GM06990 (cell line): ENCODE data around the gene CPM.

ENCODE experiments used
- DNase-seq: peaks from one replicate; pipeline ENCODE4 v3.0.0-alpha.2; 2011; ENCODE audit not compliant: insufficient read length; ENCODE audit errors: extremely low read depth
- H3K27me3 ChIP-seq: replicated peaks from 2 replicates; pipeline ENCODE4 v1.6.0; 2011; ENCODE audit warnings: low read length; ENCODE audit not compliant: control insufficient read depth, insufficient read depth
- H3K36me3 ChIP-seq: 2 replicates; pipeline ENCODE4 v1.5.1; 2011; ENCODE audit warnings: low read length; ENCODE audit not compliant: control insufficient read depth, insufficient read depth
- H3K4me3 ChIP-seq: replicated peaks from 2 replicates; pipeline ENCODE4 v1.5.1; 2011; ENCODE audit warnings: low read depth, mild to moderate bottlenecking, control low read depth, low read length
- TF ChIP-seq, protein P1 (sequence below): IDR thresholded peaks from 2 replicates; pipeline ENCODE4 v1.5.1; 2011; ENCODE audit warnings: low read length, control low read depth, mild to moderate bottlenecking, inconsistent platforms; ENCODE audit not compliant: insufficient read depth, poor library complexity, severe bottlenecking

Gene CPM

GRCh38 chr12:68868043-68868790 is 64.8 kb downstream of the CPM start:
- TF ChIP-seq, protein P1, sequence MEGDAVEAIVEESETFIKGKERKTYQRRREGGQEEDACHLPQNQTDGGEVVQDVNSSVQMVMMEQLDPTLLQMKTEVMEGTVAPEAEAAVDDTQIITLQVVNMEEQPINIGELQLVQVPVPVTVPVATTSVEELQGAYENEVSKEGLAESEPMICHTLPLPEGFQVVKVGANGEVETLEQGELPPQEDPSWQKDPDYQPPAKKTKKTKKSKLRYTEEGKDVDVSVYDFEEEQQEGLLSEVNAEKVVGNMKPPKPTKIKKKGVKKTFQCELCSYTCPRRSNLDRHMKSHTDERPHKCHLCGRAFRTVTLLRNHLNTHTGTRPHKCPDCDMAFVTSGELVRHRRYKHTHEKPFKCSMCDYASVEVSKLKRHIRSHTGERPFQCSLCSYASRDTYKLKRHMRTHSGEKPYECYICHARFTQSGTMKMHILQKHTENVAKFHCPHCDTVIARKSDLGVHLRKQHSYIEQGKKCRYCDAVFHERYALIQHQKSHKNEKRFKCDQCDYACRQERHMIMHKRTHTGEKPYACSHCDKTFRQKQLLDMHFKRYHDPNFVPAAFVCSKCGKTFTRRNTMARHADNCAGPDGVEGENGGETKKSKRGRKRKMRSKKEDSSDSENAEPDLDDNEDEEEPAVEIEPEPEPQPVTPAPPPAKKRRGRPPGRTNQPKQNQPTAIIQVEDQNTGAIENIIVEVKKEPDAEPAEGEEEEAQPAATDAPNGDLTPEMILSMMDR, result no peak
- DNase-seq, result no peak

GRCh38 chr12:68867606-68868005 is 65.4 kb downstream of the CPM start:
- TF ChIP-seq, protein P1, result no peak
- H3K27me3 ChIP-seq, result no peaks in the 10 kb centered on the region; the same call in none of the 2 replicates
- no peak for DNase-seq
- H3K36me3 ChIP-seq, result no peaks in the 10 kb centered on the region
- H3K4me3 ChIP-seq, result no peak overlapping the region

More at GRCh38 chr12:68868043-68868790, 64.8 kb downstream of the CPM start:
- no peak overlapping the region for H3K4me3 ChIP-seq
- H3K27me3 ChIP-seq, result no peaks in the 10 kb centered on the region; the same call in none of the 2 replicates
- H3K36me3 ChIP-seq, result no peaks in the 10 kb centered on the region

GRCh38 chr12:68866950-68867349 is 66.0 kb downstream of the CPM start:
- no peak overlapping the region for H3K4me3 ChIP-seq
- DNase-seq, result no peak
- TF ChIP-seq, protein P1, result no peak
- H3K36me3 ChIP-seq, result no peaks in the 10 kb centered on the region
- no peaks in the 10 kb centered on the region; the same call in none of the 2 replicates for H3K27me3 ChIP-seq

DNA sequence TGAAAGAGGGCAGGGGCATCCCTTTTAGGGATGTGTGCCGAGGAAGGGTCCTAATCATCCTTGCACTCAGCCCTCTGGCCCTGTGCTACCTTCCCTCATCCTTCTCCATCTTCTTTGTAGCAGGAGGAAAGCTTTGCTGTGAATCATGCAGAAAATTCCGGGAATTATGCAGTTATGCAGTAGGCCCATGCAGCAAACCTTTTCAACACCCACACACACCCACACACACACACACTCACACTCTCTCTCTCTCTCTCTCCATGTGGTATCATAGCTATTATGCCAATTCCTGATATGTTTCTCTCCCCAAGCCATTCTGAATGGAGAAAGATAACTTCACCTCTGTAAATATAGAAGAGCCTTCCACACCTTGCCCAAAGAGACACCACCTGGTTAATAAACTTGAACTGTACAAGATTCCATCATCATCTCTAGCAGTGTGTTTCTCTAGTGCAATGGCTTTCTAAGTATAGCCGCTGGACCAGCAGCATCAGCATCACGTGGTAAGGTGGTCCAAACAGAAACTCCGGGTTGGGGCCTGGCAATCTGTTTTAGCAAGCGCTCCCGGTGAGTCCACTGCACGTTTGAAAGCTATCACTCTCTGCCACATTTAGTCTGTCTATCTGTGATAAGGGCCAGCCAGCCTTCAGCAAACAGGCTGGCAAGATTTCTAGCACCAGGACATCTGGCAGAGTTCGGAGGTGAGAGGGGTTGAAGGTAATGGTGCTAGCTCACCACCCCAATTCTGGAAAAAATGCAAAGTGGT is 67.4 kb downstream of the CPM start:
- TF ChIP-seq, protein P1, result no peak
- H3K36me3 ChIP-seq, result no peaks in the 10 kb centered on the region
- DNase-seq, result no peak

DNA sequence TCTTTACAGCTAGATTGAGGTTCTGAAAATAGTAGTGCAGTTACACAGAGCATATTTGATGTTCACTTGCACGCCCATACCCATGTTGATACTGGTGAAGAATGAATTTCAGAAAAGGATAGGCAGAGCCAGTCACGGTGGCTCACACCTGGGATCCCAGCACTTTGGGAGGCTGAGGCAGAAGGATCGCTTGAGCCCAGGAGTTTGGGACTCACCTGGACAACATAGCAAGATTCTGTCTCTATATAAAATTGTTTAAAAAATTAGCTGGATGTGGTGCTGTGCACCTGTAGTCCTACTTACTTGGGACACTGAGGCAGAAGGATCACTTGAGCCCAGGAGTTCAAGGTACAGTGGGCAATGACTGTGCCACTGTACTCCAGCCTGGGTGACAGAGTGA is 68.4 kb downstream of the CPM start:
- Histone ChIP-seq H3K27me3 (no peaks in the 10 kb centered on the region; the same call in none of the 2 replicates), H3K36me3 (no peaks in the 10 kb centered on the region), H3K4me3 (no peak overlapping the region)
- TF ChIP-seq, protein P1, result no peak
- no peak for DNase-seq

More for the DNA sequence above, 67.4 kb downstream of the CPM start:
- no peaks in the 10 kb centered on the region; the same call in none of the 2 replicates for H3K27me3 ChIP-seq
- no peak overlapping the region for H3K4me3 ChIP-seq
